RWPE2 (cell line): ENCODE data around the gene AHNAK2.
A peak's percentile ranks its signal among the peaks of the same experiment; 100 is the strongest.

Source experiments
- ATAC-seq: fragments of 200-7000 bp; cut with Tn5 transposase; 3 replicates; pipeline ENCODE4 v1.9.1; 2021; ENCODE audit warnings: low read depth
- DNase-seq: peaks from one replicate; pipeline ENCODE4 v3.0.0-alpha.2; 2020; ENCODE audit warnings: low spot score
- H3K27ac ChIP-seq: fragments of 450-650 bp; 2 replicates; pipeline ENCODE4 v1.5.1; 2017; ENCODE audit warnings: mild to moderate bottlenecking; ENCODE audit not compliant: poor library complexity, severe bottlenecking
- H3K27me3 ChIP-seq: fragments of 250-450 bp; sonication (Bioruptor Pico); 2 replicates; pipeline ENCODE4 v1.5.1; 2021; ENCODE audit warnings: mild to moderate bottlenecking, moderate library complexity; ENCODE audit not compliant: insufficient read depth, poor library complexity, severe bottlenecking
- H3K36me3 ChIP-seq: fragments of 250-450 bp; sonication (Bioruptor Pico); 2 replicates; pipeline ENCODE4 v1.5.1; 2020; ENCODE audit warnings: low read depth, mild to moderate bottlenecking, moderate library complexity
- H3K4me1 ChIP-seq: fragments of 250-450 bp; sonication (Bioruptor Pico); 2 replicates; pipeline ENCODE4 v1.5.1; 2021; ENCODE audit warnings: mild to moderate bottlenecking, moderate library complexity; ENCODE audit not compliant: insufficient read depth, poor library complexity, severe bottlenecking
- H3K4me3 ChIP-seq: fragments of 250-450 bp; sonication (Bioruptor Pico); 2 replicates; pipeline ENCODE4 v1.5.1; 2021; ENCODE audit warnings: mild to moderate bottlenecking, moderate library complexity; ENCODE audit not compliant: severe bottlenecking
- H3K9me3 ChIP-seq: fragments of 250-450 bp; sonication (Bioruptor Pico); 2 replicates; pipeline ENCODE4 v1.5.1; 2021; ENCODE audit warnings: mild to moderate bottlenecking, moderate library complexity; ENCODE audit not compliant: severe bottlenecking
- TF ChIP-seq, protein P1 (sequence below): fragments of 450-650 bp; IDR thresholded peaks from one replicate; pipeline ENCODE4 v1.5.1; 2017; ENCODE audit warnings: mild to moderate bottlenecking, moderate library complexity; ENCODE audit not compliant: poor library complexity, severe bottlenecking

Gene AHNAK2

DNA sequence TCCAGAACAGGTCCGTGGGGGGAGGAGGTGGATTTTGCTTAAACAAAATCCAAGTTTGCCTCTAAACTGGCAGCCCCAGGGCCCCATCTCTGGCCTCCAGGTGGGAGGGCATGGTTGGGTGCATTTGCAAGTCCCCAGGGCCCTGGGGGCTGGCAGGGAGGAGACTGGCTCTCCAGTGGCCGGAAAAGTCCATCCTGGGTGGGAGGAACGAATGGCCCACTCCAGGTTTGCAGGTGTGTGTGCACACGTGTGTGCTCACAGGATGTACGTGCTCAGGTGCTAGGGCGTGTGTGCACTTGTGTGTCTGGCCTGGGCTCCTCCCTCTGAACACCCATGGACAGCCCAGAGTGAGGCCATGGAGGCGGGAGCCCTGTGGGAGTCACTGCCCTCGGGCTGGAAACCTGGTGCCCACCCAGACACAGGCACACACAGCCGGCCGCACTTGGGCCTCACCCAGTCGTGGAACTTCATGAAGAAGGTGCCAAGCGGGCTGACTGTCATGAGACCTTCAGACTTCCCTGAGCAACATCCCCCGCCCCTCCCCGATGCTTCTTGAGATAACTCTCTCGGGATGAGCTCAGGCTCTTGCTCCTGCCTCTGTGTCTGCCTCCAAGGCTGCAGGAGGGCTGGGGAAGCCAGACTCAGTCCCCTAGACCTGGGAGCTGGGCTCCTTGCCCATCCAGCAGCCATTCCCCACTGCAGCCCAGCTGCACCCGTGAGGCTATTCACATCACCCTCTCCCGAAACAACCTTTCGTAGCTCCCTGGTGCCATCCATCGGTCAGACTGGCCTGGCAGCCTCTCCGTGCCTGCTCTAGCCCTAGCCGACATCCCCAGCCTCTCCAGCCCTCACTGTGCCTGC is 9.4 kb downstream of the AHNAK2 start:
- DNase-seq: peak; percentile 97
- TF ChIP-seq, protein P1, sequence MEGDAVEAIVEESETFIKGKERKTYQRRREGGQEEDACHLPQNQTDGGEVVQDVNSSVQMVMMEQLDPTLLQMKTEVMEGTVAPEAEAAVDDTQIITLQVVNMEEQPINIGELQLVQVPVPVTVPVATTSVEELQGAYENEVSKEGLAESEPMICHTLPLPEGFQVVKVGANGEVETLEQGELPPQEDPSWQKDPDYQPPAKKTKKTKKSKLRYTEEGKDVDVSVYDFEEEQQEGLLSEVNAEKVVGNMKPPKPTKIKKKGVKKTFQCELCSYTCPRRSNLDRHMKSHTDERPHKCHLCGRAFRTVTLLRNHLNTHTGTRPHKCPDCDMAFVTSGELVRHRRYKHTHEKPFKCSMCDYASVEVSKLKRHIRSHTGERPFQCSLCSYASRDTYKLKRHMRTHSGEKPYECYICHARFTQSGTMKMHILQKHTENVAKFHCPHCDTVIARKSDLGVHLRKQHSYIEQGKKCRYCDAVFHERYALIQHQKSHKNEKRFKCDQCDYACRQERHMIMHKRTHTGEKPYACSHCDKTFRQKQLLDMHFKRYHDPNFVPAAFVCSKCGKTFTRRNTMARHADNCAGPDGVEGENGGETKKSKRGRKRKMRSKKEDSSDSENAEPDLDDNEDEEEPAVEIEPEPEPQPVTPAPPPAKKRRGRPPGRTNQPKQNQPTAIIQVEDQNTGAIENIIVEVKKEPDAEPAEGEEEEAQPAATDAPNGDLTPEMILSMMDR: no peak
- H3K27ac ChIP-seq: peak overlapping the region; percentile 99
- H3K27me3 ChIP-seq: no peaks in the 10 kb centered on the region
- peak overlapping the region; percentile 75 for H3K4me3 ChIP-seq
- H3K9me3 ChIP-seq: no peaks in the 10 kb centered on the region
- H3K4me1 ChIP-seq: peaks cover 33% of the 10 kb centered on the region
- peaks cover 17% of the 10 kb centered on the region for H3K36me3 ChIP-seq
- peak; percentile 24 for ATAC-seq

DNA sequence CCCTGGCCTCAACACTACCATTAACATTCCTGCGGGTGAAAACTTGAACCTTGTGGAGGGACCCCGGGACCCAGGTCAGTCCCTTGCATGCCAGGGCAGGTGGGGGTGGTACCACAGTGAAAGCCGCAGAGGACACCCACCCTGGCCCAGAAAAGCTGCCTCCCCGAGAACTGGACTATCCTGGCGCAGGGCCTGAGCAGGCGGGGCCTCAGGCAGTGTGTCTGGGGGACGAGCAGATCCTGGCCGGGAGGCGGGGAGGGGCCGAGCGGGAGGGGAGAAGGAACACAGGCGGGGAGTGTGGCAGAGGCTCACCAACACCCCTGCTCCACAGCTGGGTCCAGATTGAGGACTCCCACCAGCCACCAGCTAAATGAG is 10.0 kb downstream of the AHNAK2 start:
- peak; percentile 25 for ATAC-seq
- TF ChIP-seq, protein P1: no peak
- DNase-seq: peak; percentile 94
- peak overlapping the region; percentile 99 for H3K27ac ChIP-seq
- H3K36me3 ChIP-seq: peaks cover 23% of the 10 kb centered on the region
- peak overlapping the region; percentile 75 for H3K4me3 ChIP-seq
- H3K27me3 ChIP-seq: no peaks in the 10 kb centered on the region
- no peaks in the 10 kb centered on the region for H3K9me3 ChIP-seq
- H3K4me1 ChIP-seq: peaks cover 29% of the 10 kb centered on the region

DNA sequence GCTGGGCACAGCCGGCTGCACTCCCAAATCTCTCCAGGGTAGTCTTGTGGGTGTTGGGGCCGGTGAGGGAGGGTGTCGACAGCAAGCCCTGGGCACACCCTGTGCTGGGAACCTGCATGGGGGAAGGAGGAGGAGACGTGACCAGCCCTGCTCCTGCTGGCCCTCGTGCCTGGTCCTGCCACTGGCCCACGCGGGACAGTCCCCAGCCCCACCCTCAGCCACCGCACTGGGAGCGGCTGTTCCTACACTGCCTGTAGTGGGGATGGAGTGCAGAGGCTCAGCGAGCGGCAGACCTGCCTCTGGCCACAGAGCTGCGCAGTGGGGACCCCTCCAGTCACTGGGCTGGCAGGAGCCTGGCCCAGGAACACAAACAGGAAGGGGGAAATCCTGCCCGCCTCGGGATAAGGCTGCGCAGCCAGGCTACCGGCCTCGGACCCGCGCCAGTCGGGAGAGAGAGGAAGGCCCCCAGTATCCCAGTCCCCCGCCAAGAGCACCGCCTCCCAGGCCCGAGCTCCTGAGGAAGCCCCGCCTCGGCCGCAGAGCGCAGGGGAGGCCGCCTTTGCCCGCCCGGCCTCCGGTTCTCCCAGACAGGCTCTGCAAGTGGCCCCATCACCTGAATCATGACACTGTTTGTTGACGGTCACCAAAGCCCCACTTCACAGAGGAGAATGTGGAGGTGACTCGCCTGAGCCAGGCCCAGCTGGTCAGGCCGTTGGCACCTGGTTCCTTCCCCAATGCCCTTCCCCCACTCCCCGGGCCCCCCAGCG is 10.6 kb downstream of the AHNAK2 start:
- ATAC-seq (peak; percentile 5), DNase-seq (peak; percentile 80)
- peaks cover 29% of the 10 kb centered on the region for H3K36me3 ChIP-seq
- no peaks in the 10 kb centered on the region for H3K27me3 ChIP-seq
- H3K4me1 ChIP-seq: peaks cover 24% of the 10 kb centered on the region
- peak overlapping the region; percentile 75 for H3K4me3 ChIP-seq
- H3K27ac ChIP-seq: peak overlapping the region; percentile 99
- TF ChIP-seq, protein P1: no peak
- H3K9me3 ChIP-seq: no peaks in the 10 kb centered on the region

DNA sequence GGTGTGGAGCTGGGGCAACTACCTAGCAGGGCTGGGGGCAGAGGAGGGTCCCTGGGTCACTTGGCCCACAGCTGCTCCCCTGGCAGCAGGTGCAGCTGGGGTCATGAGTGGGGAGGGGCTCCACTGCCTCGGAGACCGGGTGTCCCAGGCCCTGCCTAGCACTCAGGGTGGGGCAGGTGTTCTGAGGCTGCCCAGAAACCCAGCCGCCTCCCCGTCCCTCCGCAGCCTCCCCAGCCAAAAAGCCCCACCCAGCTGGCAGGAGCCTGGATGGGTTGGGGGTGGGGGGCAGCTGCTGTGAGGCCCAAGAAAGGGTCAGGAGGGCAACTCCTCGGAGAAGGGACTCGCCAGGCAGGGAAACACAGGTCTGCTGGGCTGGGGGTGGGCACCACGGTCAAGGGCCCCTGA is 11.2 kb downstream of the AHNAK2 start:
- H3K27ac ChIP-seq: peak overlapping the region; percentile 99

More for the DNA sequence above, 11.2 kb downstream of the AHNAK2 start:
- TF ChIP-seq, protein P1: no peak
- H3K36me3 ChIP-seq: peaks cover 35% of the 10 kb centered on the region
- no peak overlapping the region for H3K4me3 ChIP-seq
- no peak for ATAC-seq
- peaks cover 20% of the 10 kb centered on the region for H3K4me1 ChIP-seq
- no peaks in the 10 kb centered on the region for H3K9me3 ChIP-seq
- no peaks in the 10 kb centered on the region for H3K27me3 ChIP-seq
- peak; percentile 68 for DNase-seq
